ENCODE measurements around the gene GLP1R.

The GLP1R gene

DNA sequence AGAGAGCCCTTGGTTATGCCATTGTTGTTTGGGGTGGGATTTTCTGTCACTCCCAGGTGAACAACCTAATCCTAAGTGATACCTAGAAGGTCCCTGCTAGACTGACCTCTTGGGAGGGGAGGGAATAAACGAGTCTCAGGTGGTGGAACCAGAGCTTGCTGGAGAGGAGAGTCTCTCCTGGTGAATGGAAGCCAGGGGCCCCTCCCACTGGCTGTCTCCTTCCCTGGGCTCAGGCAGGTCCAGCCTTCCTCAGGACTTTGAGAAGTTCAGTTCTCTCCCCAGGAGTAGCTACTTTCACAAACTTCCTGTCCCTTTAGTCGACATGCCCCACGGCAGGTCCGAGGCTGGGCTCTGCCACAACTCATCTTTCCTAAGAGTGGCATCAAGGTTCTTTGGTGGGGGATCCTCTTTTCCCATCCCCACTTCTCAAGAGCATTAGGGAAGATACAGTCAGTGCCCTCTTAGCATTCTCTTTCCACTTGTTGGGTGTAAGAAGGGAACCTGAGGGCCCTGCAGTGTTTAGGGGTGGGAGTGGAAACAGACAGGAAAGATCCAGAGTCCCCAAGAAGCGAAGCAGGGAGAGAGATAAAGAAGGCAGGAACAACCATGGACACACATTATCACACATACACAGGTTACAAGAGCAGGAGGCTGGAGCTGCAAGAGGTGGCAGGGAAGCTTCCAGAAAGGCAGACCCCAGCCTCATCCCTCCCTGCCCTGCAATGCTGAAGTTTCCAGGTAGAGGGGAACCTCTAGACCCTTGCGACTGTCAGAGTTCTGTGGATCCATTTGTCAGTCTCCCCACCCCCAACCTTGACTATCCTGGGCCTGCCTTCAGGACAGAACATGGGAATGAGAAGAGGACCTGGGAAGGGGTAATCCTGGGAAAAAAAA lies 900 bp upstream of the GLP1R start:
- no peak for DNase-seq

DNA sequence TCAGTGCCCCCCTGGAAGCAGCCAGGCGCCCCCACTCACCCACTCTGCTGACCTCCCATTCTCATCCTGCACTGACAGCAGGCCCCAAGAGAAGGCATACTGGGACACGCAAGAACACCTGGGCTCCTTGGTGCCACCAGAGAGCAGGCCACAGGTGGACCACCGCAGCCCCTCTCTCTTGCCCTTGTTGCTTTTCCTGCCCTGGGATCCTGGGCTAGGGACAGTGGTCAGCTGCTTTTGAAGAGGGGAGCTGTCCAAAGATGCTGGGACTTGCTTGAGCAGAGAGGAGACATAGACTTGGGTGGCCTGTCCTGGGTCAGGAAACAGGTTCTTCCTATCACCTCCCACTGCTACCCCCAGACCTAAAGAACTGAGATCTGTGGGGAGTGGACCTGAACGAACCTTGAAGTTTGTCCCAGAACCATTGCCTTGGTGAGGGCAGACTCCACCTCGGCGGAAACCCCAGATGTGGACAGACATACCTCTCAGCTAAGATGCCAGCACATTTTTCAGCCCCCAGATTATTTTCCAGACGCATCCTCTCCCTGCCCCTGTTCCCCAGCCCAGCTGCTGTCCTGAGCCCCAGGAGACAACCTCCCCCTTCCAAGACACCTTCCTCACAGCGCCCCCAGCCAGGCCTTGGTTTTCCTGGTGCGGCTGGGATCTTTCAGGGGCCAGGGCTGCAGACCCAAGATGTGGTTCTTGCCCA lies 1.1 kb downstream of the GLP1R start:
- DNase-seq = no peak

DNA sequence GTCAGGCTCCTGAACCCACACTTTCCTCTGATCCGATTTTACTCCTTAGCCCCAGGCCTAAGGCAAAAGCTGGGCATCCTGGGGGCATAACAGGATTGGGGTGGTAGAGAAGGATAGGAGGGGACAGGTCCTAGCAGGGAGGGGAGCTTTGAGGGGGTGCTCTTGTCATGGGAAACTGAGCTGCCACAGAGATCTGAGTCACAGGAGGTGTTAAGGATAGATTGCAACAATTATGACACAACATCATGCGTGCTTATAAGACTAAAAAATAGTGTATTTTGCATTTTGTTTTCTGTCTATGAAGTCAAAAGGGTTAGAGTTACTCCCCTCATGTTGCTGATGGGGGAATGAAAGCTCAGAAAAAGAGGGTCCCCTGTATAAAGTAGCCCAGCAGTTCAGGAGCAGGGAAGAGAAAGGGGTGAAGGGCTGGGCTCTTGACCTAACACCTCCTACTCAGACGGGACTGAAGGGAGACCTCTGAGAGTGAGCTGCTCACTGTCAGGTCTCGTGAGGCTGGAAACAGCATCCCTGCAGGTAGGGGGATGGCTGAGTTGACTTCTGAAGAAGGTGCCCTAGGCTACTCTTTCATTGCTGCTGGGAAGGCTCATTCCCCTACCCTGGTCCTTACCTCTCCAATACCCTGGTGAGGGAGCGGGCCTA lies 2.0 kb downstream of the GLP1R start:
- DNase-seq = no peak

DNA sequence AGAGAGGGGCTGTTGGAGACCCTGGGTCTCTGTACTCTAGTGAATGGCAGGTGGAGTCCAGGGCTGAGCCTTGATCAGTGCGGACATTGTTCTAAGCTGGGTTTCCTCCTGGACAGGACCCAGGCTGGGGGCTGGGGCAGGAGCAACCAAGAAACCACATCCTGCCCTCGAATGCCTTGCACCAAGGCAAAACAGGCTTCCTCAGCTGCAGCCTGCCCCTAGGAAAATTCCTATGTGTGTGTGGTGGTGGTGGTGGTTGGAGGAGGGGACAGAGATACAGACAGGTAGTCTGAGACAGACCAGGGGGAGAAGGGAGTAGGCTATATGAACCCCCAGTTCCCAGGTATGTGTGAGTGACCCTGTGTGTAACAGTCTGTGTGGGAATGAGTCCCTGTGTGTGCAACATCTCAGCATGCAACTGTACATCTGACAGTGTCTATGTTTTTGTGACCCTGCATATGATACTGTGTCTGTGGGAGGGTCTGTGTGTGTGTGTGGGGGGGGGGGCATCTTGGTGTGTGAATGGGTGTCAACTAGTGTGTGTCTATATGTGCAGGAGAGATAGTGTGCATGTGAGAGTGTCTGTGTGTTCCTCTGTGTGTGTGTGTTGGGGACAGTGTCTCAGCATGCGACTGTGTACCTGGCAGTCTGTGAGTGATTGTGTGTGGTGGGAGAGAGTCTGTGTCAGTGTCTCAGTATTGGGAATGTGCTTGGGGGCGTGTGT lies 3.0 kb downstream of the GLP1R start:
- no peak for DNase-seq

DNA sequence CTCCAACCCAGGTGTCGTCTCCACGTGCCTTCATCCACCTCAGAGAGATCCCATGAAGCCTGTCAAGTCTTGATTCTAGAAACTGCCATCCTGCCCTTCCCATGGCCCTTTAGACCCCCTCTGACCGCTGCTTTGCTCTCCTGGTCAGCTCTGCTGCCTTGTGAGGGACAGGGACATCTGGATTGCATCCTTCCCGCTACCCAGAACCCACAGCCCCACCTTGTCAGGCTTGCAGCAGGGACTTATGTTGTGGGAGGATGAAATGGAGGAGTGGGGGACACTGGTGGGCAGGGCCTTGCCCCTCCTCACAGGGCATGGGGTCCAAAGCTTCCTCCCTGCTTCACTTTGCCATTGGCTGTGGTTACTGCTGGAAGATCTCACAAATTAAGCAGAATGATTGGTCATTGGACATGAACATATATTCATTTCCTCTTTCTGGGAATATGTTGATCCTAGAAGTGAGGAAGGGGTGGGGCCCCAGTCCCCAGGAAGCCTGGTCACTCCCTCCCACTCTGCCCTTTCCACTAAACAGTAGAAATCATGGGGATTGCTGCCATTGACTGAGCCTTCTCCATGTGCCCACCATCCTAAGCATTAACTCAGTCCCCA lies 4.5 kb downstream of the GLP1R start:
- DNase-seq = no peak

DNA sequence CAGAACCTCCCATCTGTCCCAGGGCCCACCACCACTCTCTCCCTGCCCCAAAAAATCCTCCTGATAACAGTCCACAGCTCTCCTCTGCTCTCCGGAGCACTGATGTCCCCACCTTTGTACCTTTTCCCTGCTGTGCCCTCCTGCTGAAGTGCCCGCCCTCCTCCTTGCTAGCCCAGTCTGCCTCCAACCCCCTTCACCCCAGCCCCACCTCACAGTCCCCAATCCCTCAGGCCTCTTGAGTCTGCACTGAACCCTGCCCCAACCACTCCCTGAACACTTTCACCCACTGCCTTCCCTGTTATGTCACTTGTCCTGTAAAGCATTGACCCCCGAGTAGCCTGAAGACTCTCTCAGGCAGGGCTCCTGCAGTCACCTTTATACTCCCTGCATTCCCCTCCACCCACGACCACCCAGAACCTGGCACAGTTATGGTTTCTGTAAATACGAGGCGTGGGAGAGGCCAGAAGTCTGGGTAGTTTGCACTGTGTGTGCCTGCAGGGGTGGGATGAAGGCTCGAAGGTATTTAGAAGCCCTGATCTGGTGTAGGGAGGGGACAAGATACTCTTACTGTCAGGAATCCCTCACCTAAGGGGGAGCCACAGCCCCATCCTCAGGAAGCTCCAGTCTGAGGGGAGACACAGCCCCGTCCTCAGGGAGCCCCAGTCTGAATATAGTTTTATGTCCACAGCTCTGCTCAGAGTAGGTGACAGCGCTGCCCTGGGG lies 5.4 kb downstream of the GLP1R start:
- DNase-seq = no peak

DNA sequence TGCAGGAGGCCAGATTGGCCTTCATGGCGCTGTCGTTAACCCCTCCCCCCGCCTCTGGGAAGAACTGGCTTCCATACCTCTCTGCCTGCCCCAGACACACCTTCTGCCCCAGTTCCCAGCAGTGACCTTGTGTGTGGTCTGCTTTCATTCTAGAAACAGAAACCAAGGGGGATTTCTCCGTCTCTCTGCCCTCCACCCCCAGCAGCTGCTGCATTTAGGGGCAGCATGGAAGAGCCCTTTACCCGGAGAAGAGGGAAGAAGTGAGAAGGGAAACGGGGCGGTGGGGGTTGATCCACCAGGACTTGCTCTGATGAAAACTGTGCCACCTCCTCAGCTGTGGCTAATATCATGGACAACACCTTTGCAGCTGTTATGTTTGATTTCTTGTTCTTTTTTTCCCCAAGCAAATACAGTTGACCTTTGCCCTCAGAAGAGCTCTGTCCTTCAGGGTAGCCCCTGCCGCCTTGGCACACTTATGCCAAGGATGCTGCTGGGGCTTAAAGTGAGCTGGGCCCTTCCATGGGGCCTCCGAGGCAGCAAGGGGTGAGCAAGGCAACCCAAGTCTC lies 6.1 kb downstream of the GLP1R start:
- DNase-seq = no peak

DNA sequence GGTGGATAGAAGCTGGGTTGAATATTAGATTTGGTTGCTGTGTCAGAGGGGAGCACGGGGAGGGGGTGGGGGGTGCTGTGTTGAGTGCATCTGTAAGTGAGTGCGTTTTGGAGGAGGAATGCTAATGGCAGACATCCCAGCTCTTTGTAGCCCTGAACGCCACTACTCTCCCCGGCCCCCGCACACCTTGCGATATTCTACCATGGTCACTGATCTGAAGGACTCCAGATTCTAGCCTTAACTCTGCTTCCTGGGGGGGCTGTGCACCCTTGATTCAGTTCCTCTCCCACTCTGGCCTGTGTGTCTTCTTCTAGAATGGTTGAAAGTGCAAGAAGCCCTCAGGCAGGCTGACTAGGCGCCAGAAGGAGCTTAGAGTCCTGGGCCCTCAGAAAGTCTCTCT lies 7.1 kb downstream of the GLP1R start:
- no peak for DNase-seq

DNA sequence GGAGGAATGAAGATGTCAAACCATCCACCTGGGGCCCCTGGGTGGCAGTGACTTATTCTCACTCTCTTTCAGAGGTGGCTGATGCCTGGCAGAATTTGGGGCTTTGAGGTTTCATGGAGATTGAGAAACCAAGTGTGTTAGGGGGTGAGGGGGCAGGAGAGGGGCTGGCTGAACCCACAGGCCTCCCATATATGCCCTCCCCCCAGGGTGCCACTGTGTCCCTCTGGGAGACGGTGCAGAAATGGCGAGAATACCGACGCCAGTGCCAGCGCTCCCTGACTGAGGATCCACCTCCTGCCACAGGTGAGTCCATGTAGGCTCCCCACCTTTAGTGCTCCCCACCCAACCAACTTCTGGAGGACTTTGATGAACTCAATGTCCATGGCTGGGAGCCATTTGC lies 7.6 kb downstream of the GLP1R start:
- no peak for DNase-seq

DNA sequence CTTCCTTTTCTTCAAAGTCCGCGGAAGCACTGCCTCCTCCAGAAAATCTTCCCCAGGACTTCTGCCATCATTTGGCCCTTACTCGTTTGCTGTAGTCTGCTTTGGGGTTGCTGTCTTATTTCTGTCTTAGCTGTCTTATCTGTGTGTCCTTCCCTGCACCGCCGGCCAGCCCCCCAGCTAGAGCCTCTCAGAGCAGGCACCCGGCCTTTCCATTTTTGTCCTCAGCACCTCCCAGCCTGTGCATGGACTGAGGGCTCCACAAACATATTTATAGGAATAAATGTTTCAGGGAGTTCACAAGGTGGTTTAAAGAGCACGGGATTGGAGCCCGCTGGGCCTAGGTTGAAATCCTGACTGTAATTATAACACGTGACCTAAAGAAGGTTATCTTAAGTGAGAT lies 8.1 kb downstream of the GLP1R start:
- no peak for DNase-seq

DNA sequence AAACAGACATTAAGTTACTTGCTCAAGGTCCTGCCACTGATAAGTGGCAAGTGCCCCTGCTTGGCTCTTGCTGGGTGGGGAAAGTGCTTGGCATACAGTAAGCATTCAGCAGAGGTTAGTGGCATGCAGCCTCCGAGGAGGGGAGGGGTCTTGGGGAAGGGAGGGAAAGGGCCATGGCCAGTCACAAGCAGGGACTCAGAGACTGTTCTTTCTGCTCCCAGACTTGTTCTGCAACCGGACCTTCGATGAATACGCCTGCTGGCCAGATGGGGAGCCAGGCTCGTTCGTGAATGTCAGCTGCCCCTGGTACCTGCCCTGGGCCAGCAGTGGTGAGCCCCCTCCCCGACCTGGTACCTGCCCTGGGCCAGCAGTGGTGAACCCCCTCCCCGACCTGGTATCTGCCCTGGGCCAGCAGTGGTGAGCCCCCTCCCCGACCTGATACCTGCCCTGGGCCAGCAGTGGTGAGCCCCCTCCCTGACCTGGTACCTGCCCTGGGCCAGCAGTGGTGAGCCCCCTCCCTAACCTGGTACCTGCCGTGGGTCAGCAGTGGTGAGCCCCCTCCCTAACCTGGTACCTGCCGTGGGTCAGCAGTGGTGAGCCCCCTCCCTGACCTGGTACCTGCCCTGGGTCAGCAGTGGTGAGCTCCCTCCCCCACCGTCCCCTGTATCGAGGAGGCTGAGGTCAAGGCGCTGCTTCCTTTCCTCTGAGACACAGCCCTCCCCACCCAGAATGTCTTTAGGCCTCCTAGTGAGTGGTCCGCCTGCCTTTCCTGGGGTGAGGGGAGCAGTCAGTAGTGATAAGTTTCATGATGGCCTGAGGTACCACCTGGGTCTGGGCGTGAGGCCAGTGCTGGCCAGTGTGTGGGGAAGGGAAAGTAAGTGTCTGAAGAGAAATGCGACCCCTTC lies 8.9 kb downstream of the GLP1R start:
- no peak for DNase-seq

DNA sequence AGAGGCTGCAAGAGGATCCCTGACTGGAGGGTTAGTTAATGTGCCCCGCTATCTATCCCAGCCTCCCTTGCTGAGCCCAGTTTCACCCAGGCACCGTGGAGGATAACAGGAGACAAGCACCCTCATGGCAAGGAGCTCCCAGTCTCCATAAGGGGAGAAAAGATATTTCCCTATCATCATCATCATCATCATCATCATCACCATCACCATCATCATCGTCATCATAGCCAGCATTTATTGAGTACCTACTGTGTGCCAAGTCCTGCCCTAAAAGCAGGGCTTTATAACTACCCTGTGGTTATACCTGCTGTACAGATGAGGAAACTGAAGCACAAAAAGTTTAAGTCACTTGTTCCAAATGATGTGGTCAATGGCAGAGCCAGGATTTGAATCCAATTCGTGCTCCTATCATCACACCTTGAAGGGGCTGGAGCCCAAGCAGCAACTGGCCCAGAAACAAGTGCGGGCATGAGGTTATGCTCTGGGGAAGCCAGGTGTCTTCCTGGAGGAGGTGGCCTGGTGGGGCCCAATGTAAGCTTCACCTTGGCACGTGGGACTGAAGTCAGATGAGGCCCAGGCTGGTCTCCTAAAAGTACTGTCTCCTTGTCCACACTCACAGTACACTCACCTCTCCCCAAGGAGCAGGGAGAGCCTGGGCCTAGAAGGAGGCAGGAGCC lies 10.0 kb downstream of the GLP1R start:
- DNase-seq = no peak

DNA sequence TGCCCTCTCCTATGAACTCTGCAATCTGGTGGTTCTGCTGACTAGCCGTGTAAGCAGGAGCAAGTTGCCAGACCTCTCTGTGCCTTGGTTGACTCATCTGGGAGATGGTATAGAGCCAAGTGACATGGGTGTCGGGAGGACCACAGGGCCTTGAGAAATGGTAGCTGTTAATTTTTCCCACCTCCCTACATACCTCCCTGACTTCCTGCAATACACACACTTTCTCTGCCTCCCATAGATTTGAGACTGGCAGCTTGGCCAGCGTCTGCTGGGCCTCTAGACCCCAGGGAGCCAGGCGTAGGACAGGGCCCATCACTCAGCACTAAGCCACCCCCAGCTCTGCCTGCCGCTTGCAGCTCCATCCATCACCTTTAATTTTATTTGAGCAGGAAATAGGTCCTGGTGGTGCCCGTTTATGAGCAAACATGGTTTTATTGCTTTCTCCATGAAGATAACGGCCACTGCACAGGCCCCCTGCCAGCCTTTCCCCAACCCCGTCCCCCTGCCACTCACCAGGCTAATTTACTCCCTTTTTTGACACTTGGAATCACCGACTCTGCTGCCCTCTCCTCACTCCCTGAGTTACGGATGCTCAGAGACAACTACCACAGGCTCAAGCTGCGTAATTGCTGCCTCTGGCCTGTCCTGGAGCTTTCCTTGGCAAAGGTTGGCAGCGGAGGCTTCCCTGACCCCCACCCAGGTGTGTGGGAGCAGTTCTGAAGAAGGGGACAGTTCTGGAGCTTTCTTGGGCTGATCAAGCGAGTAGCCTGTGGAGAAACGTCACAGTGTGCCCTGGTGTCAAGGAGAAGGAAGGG lies 11.1 kb downstream of the GLP1R start:
- DNase-seq = no peak

DNA sequence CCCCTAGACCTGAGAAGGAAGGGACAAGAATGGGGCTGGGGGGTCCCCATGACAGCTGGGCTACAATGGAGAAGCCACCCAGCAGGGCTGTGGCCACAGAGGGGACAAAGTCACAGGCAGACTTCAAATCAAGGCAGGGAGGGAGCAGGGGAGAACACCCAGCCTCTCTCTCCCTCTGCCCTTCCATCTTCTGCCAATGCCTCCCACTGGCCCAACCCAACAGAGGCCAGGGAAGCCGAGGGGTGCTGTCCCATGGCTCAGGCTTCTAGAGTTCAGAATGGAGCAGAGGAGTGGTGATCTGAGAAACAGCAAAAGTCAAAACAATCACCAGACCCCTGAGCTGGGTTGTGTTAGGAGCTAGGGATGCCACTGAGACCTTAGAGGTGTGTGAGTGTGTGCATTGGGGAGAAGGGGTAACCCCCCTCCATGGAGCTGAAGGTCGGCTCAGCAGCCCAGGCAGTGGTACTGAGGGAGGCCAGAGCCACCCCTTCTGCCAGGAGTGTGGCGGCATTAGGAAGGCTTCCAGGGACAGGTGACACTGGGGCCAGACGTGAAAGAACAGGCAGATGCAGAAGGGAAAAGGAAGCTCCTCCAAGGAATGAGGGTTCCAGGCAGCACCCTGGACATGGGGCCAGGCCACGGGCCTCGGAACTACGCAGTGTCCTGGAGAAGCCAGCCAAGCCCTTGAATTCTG lies 12.0 kb downstream of the GLP1R start:
- no peak for DNase-seq

DNA sequence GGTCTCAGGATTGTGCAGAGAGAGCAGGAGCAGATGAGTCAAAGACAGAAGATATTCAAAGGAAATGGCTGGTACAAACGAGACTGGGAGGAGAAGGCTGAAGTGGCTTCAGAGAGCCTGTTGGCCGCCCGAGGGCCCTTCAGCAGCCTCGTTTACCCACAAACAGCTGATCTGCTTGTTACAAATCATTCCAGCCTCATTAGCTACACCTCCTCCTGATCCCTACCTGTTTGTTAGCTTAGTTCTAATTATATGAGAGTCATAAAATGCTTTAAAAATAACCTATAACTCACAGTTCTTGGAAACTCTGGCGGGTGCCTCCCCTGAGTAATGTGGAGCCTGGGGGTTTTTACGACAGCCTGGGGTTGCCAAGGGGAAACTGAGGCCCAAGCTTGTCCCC lies 12.6 kb downstream of the GLP1R start:
- no peak for DNase-seq

DNA sequence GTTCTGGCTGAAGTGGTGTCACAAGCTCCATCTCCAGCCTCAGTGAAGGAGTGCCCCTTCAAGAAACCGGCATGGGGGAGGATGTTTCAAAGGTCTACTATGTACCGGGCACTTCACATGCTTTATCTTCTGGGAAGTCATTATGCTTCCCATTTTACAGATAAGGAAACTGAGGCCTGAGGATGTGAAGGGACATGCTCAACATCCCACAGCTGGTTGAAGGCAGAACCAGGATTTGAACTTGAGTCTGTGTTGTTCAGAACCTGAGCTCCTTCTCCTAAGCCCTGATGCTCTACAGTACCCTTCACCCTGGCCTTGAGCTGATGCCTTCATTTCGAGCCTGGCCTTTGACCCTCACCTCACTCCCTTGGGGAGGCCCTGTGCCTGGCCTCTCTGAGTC lies 13.0 kb downstream of the GLP1R start:
- DNase-seq = no peak

DNA sequence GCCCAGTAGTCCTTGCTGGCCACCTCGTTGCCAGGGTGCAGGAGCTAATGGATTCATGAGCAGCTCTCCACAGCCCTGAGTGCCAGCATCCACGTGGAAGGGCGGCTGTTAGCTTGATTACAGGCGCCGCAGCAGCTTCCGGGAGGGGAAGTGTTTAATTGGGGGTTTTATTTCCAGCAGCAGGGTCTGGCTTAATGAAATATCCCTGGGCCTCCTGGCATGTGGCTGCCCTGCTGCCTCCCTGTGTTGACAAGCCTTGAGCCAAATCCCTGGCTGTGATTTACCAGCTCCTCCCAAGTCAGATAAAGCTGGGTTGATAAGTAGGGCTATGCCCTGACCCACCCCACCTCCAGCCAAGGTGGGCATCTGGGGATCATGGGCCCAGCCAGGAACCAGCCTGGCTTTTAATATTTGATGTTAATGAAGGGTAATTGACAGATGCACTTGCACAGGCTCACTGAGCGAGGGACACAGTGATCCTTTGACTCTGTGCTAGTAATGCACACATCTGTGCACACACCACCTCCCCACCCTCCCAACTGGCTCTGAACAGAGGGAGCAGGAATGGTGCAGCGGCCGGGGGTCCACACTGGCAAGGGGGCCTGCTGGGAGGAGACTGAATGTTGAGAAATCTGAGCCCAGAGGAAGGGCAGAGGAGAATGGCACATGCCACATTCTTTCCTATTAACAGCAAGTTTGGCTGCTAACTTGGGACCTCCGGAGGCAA lies 13.6 kb downstream of the GLP1R start:
- DNase-seq = no peak

DNA sequence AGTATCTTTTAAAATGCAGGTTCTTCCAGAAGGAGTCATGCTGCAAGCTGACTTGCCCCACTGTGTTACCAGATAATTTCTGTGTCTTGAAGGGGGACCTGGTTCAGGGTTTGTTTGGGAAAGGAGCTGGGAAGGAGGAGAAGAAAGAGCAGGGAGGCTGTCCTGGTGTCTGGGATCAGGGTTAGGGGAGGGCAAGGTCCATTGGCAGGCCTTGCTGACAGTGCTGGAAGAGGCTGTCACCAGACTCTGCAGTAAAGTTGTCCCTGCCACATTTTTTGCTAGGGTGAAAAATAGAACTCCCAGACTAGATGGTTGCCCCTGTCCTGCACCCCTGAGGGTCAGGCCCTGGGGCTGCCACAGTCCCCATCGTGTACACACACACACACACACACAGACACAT lies 14.9 kb downstream of the GLP1R start:
- no peak for DNase-seq
